ENCODE results near the gene FOXJ3.

Gene FOXJ3

DNA sequence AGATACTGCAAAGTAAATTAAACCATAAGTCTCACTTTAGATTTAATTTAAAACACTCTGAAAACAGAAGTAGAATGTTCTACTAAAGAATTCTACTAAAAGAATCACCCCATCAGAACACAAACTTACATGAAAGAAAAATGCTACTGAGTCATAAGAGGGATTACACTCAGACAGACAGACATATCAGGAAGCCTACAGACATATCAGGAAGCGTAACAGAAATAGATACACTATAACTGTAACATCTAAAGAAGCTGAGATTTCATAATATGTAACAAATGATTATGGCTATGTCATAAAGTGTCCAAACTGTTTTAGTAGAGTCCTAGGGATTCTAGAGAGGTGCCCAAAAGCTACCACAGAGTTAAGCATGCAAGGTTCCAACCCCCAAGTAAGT, 23.9 kb downstream of the FOXJ3 start:
- peak; percentile 49 for DNase-seq (ENCODE audit: low read depth)

DNA sequence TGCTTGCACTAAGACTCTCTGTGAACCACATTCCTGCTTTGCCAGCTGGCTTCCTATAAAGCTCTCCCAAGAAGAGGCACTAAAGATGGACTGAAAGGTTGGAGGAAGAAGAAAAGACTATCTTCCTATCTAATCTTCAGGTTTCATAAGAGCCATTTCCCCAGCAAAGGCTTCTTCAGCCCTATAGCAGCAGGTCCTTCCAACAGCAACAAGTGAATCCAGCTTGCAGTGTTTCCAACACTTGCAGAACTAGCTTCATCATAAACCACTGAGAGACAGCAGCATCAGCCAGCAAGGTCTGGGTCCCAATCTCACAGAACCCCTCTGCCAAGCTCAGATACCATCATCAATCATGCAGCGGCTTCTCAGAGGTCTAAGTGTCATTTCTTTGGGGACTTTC, 28.1 kb downstream of the FOXJ3 start:
- no peak for DNase-seq (ENCODE audit: low read depth)

DNA sequence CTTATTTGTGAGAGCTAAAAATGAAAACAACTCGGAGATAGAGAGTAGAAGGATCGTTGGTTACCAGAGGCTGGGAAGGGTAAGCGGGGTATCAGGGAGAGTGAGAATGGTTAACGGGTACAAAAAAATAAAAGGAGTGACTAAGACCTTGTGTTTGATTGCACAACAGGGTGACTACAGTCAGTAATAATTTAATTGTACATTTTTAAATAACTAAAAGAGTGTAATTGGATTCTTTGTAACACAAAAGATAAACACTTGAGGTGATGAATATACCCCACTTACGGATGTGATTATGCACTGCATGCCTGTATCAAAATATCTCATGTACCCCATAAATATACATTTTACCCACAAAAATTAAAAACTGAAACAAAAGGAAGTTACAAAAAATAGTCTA, 29.4 kb downstream of the FOXJ3 start:
- peak; percentile 19 for DNase-seq (ENCODE audit: low read depth)

DNA sequence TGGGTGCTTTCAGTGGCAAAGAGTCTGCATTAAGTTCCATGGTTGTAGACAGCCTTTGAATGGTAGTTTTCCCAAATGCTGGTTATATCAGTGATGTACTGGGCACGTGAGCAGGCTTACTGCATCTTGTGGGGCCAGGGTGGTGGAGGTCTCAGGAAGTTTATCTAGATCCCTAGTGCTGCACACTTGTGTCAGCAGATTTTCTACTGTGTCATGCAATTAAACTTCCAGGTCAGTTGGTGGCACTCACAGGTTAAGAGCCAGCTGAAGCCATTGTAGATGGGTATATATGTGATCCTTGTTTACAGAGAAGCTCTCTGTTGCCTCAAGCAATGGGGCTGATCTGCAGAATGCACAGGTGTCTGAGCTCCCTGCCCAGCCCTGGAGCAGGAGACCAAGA, 33.0 kb downstream of the FOXJ3 start:
- no peak for DNase-seq (ENCODE audit: low read depth)

DNA sequence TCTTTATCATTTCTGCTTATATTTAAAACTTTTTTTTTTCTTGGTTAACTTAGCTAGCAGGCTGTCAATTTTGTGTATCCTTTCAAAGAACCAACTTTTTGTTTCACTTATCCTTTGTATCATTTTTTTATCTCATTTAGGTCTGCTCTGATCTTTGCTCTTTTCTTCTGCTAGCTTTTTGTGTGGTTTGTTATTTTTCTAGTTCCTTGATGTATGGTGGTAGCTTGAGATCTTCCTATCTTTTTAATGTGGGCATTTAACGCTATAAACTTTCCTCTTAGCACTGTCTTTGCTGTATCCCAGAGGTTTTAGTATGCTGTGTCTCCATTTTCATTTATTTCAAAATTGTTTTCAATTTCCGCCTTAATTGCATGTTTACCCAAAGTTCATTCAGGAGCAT, 36.5 kb downstream of the FOXJ3 start:
- no peak for DNase-seq (ENCODE audit: low read depth)

DNA sequence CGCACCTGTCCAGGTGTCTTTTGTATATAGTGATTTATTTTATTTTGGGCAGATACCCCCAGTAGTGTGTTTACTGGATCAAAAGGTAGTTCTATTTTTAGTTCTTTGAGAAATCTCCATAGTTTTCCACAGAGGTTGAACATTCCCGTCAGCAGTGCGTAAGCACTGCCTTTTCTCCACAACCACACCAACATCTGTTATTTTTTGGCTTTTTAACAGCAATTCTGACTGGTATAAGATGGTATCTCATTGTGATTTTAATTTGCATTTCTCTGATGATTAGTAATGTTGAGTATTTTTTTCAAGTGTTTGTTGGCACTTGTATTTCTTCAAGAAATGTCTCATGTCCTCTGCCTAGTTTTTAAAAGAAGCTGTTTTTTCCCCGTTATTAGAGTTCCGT, 39.2 kb downstream of the FOXJ3 start:
- DNase-seq (ENCODE audit: low read depth), result no peak

DNA sequence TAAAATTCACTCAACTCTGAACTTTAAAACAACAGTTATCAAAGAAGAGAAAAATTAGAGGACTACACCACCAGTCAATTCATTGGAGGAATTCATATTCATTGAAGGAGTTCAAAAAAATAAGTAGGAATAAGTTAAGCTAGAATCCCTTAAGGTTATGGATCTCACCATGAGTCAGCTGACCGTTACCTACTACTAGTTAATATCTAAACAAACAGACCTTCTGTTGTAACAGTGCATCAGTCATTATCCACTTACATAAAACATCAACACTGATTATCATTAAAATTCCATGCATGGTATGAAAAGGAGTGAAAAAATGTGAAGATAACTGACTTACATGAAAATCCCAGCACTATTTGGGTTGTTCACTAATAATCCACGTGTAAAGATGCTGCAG, 44.9 kb downstream of the FOXJ3 start:
- DNase-seq (ENCODE audit: low read depth), result peak; percentile 32

DNA sequence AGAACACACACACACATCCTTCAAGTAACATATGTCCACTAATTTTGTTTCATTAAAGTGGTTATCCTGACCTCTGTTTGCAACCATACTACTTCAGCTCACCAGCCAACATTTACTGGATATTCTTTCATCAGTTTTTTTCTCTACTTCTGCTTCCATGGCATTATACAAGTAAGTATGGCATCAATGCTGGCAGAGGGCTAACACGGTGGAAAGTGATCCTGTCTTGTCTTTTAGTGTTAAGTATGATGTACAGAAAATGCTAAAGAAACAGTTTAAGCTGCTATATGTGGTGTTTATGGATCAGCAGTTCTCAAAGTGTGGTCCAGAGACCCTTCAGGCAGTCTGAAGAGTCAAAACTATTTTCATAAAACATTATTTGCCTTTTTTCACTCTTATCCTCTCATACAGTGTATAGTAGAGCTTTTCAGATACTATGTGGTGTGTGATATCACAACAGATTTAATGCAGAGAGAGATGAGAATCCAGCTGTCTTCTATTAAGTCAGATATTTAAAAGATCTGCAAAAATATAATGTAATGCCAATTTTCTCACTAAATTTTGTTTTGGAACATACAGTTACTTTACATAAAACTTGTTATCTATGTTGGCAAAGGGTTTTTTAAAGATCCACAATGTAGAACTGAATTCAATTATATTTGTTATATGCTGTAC, 46.6 kb downstream of the FOXJ3 start:
- no peak for DNase-seq (ENCODE audit: low read depth)

DNA sequence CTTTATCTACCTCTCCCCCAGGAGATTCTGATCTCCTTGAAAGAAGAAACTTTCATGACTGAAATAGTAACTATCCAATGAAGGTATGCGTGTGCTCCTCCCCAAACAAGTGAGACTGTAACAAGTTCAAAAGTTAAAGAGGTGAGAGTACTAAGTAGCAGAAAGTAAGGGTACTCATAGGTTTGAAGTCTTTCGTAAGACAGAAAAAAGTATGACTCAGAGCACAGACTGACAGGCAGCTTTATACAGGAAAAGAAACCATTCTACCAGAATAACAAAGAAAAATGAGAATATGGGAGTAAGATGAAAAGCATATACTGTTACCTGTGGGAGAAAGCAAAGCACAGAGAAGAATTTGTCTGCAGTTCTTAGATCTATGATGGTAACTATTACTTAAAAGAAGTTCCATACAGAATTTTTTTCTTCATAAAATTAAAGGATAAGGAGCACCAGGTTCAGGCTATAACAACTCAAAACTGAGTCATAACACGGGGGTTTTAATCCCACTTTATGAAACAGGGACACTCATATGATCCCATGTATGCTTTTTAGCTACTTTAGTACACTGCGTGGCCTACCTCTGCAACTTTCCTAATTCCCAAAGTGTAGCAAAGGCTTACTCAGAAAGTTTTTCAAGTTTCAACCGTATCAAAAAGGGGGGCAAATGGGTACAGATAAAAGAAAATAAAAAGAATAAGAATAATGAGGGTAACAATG, 52.0 kb downstream of the FOXJ3 start:
- DNase-seq (ENCODE audit: low read depth), result peak; percentile 4

DNA sequence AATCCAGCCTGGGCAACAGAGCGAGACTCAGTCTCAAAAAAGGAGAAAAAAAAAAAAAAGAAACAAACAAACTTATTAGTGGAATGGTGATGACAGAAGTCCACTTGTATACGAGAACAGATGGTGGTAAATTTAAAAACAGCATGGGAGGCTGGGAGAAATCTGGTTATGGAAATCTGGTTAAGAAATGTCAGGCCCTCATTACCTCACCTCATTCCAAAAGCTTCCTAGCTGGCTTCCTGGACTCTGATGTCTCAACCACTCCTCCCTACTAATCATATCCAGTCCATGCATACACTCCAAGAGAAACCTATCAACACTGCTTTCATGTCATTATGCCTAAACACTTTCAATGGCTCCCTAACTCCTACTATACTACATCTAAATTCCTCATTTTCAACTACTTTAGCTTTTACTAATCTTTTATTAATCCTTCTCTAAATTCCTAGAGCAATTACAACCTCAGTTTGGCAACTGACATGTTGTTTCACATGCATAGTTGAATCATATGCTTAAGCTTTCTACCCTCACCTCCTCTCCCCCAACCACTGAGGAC, 52.9 kb downstream of the FOXJ3 start:
- peak; percentile 62 for DNase-seq (ENCODE audit: low read depth)

DNA sequence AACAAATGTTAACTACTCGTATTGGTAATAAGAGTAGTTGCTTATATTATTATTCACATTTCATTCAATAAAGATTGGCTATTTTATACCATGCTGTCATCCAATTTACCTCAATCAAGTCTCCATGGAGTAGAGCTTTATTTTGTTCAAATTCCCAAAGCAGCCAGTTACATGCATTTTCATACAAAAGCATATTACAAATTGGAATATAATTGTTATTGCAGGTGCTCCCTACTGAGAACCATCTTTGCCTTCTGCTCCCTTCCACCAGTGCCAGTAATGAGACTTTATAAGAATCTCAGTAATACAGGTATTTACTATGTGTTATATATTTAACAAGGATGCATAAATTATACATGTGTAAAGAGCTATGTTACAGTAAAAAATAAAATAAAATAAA, 54.2 kb downstream of the FOXJ3 start:
- no peak for DNase-seq (ENCODE audit: low read depth)

DNA sequence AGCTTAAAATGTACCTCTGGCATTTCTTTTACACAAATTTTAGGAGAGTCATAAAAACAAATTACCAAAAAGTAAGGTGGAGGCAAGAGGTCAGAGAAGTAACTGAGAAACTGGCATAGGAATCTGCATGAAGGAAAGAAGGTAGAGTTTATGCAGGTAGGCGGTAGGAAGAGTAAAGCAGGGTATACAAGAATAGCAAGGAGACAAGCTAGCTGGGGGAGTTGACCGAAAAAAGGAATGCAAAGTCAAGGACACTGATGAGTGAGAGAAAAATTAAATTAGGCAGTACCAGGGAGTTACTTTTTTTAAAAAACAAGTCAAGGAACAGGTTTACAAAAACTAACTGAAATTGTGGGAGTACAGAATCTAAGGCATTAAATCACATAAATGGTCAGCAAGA, 56.0 kb downstream of the FOXJ3 start:
- DNase-seq (ENCODE audit: low read depth), result peak; percentile 4

DNA sequence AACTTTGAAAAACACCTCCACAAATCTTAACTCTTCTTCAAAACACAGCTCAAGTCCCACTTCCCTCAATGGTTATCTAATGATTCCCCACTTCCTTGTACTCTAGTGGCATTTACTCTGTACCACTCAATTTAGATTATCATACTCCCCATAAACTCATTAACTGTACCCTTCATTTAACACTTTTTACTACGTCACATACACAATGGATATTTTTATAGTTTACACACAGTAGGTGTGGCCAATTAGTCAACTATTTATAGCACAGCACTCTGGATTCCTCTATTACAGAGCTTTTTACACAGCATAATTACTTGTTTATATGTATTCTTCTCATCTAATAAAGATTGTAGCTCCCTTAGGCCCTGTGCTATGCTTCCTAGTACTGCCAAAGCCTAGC, 62.1 kb downstream of the FOXJ3 start:
- no peak for DNase-seq (ENCODE audit: low read depth)

DNA sequence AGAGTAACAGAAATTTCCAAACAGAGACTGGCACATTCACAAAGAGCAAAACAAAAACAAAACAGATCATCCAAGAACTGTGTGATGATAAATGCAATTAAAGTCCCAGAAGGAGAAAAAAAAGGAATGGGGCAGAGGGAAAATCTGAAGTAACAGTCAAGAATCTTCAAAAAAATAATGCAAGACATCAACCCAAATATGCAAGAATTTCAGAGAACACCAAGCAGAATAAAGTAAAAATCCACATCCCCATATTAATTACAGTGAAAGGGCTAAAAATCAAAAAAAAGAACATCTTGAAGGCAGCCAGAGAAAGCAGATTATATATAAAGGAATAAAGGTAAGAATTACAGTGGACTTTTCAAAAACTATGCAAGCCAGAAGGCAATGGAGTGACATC, 67.1 kb downstream of the FOXJ3 start:
- DNase-seq (ENCODE audit: low read depth), result no peak

DNA sequence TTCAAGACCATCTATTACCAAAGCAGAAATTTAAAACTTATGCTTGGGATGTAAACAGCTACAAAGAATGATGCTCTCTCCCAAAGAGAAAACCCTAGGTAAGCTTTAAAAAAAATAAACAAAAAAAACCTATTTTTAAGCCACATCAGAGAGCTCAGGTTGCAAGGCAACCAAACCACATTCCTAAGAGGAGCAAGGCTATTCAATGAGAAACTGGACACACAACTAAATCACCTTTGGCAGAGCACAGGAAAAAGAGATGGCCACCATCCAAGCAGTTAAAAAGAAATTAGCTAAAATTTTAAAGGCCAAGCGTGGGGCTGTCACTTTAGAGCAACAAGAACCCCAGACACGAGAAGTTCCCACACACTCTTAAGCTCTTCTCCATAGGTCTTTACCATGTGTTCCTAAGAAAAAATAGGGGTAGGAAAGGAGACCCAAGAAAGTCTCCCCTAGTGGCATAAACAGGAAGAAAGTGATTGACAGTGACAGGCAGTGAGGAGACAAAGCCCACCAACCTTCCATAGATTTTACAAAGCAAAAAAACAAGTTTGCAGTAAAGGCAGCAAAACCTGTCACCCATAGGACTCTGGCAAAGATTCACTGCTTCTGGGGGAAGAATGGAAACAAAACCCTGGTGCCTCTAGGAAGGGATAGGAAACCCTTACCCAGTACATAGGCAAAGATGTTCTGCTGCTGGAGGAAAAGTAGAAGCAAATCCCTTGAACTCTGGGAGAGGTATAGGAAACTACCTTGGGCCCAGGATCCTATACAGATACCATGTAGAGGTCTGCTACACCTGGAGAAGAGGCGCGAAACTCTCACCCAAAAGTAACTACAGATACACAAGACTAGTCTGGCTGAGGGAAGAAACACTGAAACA, 68.5 kb downstream of the FOXJ3 start:
- DNase-seq (ENCODE audit: low read depth), result no peak

DNA sequence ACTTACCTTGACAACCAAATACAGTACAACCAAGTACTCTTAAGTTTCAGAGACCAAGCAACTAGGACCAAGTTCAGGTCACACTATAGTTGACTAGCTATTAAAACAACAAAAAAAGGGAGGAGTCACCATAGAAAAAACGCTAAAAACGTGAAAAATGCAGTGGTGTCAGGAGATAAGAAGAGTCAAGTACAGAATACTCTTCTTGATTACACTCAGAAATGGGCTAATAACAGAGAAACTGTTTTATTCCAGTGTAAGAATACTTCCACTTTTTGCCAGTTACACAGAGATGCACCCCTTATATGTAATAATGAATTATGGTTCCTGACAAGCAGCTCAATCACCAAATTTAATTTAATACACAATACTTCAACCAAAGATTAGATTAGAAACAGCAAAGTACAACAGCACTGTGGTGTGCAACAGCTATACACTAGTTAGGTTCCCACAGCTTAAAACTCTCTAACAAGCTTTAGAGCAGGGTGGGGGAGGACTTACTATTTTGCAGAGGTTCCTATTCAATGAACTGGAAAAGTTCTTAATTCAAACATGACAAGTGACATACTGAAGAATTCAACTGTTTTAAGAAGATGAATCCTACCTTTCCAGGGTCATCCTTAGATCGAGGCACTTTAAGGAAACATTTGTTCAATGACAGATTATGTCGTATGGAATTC, 70.4 kb downstream of the FOXJ3 start:
- no peak for DNase-seq (ENCODE audit: low read depth)

DNA sequence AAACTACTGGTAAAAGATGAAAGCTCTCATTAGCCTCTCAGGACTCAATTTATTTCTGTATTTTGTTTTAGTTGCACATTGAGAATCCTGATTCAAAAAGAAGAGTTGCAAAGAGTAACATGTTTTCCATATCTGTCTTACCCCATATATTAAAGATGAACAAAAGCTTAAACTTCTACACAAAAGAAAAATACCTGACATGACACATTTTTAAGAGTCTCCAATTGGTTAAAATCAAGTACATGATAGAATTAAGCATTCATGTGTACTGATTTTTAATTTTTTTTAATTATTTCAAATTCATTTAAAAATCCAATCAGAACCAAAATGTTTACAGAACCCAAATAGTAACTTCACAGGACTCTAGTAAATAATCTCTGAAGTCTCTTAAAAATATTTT, 72.0 kb downstream of the FOXJ3 start:
- no peak for DNase-seq (ENCODE audit: low read depth)

DNA sequence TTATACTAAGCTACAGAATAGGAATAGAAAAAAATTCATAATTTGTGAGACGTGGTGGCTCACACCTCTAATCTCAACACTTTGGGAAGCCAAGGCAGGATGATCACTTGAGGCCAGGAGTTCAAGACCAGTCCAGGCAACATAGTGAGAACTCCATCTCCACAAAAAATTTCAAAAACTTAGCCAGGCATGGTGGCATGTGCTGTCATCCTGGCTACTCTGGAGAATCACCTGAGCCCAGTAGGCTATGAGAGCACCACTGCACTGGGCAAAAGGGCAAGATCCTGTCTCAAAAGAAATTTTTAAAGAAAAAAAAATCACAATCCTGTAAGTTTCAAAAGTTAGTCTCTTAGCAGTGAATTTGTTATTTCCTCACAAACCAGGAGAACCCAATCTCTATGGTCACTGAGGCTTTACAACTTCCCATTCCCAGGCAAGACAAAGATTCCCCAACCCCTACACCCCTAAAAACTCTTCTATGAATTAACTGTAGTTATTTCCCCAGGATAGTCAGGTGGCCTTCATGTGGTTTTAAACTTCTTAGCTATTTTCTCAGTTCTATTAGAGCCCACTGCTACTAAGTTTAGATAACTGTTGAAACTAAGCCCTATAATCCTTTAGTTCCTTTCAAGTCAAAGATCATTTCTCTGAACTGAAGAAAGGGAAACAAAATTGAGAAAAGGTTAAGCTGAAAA, 74.5 kb downstream of the FOXJ3 start:
- no peak for DNase-seq (ENCODE audit: low read depth)

DNA sequence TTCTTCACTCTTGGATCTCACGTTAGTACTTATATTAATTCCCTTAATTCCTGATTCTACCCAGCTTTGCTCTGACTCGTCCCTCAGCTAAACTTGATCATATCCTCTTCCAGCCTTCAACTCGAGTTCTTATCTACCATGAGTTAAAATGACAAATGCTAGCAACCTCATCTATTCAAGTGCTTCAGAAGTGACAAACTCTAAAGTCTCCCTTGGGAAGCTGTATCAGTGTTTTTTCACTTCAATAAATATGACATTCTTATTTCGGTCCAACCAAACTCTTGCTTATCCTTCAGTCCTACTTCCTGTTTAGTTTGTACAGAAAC, 75.3 kb downstream of the FOXJ3 start:
- peak; percentile 29 for DNase-seq (ENCODE audit: low read depth)

DNA sequence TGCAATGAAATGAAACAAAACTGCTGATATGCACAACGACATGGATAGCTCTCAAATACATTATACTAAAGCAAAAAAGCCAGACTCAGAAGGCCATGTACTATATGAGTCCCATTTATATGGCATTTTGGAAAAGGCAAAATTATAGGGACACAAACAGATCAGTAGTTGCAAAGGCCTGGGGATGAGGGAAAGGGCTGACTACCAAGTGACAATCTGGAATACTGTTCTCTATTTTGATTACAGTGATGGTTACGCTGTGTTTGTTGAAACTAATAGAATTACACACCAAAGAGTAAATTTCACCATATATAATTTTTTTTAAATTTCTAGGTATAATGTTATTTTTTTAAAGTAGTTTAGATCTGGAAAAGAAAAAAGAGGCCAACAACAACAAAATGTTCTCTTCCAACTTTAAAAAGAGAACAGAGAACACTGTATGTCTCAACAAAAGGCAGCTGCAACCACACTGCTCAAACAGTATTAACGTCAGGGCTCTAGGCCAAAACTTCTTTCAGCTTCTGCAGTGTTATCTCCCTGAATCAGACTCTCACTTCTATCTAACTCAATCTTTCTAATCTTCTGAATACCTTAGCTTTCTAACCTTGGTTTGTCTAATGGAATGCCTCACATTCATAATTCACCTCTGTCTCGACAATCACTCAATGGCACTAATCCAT, 75.8 kb downstream of the FOXJ3 start:
- peak; percentile 51 for DNase-seq (ENCODE audit: low read depth)

DNA sequence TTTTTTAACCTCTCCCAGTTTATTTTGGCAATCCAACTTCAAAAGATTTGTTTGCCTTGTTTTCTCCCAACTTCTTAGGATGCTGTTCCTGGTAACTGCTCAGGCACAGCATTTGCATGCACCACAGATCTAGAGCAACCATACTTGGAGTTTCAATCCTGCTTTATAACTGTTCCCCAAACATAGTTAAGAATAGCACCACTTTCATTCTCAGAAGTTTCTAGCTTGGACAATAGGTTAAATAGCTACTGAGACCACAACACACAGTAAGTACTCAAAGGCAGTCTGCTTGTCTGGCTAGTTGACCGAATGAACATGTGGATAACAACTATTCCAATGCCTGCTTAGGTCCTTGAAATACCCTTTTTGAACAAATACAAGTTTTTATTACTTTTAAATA, 76.8 kb downstream of the FOXJ3 start:
- DNase-seq (ENCODE audit: low read depth), result no peak

All from EH (cell line).